OCI-LY3 (cell line): Measurements from ENCODE around the gene MBP.

Experiments used
- EZH2phosphoT487 ChIP-seq: fragments of 200-600 bp; shearing (Covaris generic); IDR thresholded peaks from 2 replicates; pipeline ENCODE4 v1.6.1; 2018; ENCODE audit warnings: antibody characterized with exemption, mixed run types, low read depth
- TF ChIP-seq, protein P1 (sequence below): fragments of 200-600, 300-600 bp; sonication (generic); IDR thresholded peaks from 2 replicates; pipeline ENCODE4 v1.5.1; 2014; ENCODE audit warnings: antibody characterized with exemption, low read length, low read depth

- TF ChIP-seq, protein P1, sequence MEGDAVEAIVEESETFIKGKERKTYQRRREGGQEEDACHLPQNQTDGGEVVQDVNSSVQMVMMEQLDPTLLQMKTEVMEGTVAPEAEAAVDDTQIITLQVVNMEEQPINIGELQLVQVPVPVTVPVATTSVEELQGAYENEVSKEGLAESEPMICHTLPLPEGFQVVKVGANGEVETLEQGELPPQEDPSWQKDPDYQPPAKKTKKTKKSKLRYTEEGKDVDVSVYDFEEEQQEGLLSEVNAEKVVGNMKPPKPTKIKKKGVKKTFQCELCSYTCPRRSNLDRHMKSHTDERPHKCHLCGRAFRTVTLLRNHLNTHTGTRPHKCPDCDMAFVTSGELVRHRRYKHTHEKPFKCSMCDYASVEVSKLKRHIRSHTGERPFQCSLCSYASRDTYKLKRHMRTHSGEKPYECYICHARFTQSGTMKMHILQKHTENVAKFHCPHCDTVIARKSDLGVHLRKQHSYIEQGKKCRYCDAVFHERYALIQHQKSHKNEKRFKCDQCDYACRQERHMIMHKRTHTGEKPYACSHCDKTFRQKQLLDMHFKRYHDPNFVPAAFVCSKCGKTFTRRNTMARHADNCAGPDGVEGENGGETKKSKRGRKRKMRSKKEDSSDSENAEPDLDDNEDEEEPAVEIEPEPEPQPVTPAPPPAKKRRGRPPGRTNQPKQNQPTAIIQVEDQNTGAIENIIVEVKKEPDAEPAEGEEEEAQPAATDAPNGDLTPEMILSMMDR, result no peak
- no peak for TF ChIP-seq EZH2phosphoT487
Observed at GRCh38 chr18:77098538-77099174, 33.9 kb downstream of the MBP start.
